ENCODE data around the gene ABCA9.

DNA sequence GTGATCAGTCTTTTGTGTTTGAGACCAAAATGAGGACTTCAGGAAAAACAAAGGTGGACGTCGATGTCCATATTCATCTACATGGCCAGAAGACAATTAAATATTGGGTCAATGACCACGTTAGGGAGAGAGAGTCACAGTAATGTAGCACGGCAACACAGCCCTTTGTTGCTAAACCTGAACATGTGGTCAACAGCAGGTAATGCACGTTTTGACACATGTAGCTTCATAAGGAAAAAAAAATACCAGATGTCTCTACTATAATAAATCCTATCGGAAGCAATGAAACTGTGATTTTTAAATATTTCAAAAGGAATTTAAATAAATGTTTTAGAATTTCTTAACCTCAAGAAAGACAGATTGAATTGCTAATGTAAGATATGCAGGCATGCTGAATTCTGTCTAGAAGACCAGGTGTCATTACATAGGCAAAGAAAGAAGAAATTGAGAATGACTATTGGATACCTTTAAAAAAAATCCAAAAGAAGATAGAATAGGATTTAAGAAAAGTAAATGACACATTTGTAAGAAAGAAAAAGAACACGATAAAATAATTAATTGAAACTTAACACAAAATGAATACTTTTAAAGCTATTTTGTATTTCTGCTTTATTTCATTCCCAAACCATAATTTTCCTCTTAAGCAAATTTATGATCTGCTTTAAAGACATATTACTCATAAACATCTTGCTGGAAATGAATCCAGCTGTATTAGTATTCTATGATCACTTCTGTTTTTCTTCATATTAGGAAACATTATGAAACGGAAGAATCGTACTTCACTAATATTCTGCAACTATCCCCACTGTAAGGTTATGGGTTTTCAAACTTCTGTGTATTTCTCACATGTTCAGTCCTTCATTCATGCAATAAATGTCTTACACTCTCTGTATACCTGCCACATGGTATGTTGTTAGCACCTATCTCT, 135.7 kb downstream of the ABCA9 start:
- TF ChIP-seq, protein P1, sequence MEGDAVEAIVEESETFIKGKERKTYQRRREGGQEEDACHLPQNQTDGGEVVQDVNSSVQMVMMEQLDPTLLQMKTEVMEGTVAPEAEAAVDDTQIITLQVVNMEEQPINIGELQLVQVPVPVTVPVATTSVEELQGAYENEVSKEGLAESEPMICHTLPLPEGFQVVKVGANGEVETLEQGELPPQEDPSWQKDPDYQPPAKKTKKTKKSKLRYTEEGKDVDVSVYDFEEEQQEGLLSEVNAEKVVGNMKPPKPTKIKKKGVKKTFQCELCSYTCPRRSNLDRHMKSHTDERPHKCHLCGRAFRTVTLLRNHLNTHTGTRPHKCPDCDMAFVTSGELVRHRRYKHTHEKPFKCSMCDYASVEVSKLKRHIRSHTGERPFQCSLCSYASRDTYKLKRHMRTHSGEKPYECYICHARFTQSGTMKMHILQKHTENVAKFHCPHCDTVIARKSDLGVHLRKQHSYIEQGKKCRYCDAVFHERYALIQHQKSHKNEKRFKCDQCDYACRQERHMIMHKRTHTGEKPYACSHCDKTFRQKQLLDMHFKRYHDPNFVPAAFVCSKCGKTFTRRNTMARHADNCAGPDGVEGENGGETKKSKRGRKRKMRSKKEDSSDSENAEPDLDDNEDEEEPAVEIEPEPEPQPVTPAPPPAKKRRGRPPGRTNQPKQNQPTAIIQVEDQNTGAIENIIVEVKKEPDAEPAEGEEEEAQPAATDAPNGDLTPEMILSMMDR (conservative IDR thresholded peaks at IDR 0.05; ENCODE audit: low read depth, low read length) = no peak
- TF ChIP-seq EZH2phosphoT487 (IDR thresholded peaks at IDR 0.05; ENCODE audit: borderline replicate concordance, low read length) = no peak
- TF ChIP-seq EZH2 (IDR thresholded peaks at IDR 0.05; ENCODE audit: low read length, unreplicated experiment) = no peak

Measured in PC-3 (cell line).